H1 (cell line): ENCODE measurements around the gene ARHGAP26. TPM values are rescaled to one million over a fixed set of nuclear protein-coding genes. Genes with fewer than 3 reads are reported as not detected.

Experiments
- GABPA ChIP-seq: IDR thresholded peaks from 2 replicates; pipeline ENCODE4 v1.6.1; 2011; ENCODE audit warnings: mild to moderate bottlenecking, low read length, moderate library complexity, borderline replicate concordance; ENCODE audit not compliant: insufficient read depth
- JUND ChIP-seq: IDR thresholded peaks from 2 replicates; pipeline ENCODE4 v1.6.1; 2011; ENCODE audit warnings: mild to moderate bottlenecking, improper control_type of control experiment, low read length
- RAD21 ChIP-seq, 2 experiments: IDR thresholded peaks in 1 of 2; conservative IDR thresholded peaks in 1 of 2; 2 replicates each; pipeline ENCODE4 v1.6.1; 2011; ENCODE audit warnings: low read depth in 2 of 2, low read length in 2 of 2, improper control_type of control experiment in 1 of 2, inconsistent platforms in 1 of 2, mild to moderate bottlenecking in 1 of 2, moderate library complexity in 1 of 2
- SIX5 ChIP-seq: IDR thresholded peaks from 2 replicates; pipeline ENCODE4 v1.6.1; 2011; ENCODE audit warnings: mild to moderate bottlenecking, low read depth, low read length
- polyA plus RNA-seq, 7 experiments: library from polyadenylated mRNA; depleted of rRNA in 3 of 7; stranded (reverse) in 5 of 7; unstranded in 2 of 7; fragments of >200 nt in 5 of 7; fragments of 200-250 nt in 2 of 7; gene quantifications; 1 replicate in 5 of 7; 2 replicates in 1 of 7; 4 replicates in 1 of 7; pipeline versions ENCODE4 v1.2.1 to v1.2.3, GENCODE V29; 2011 to 2013; ENCODE audit warnings: missing spikeins in 2 of 7, mixed read lengths in 2 of 7
- total RNA-seq: library from RNA; stranded (reverse); fragmentation: NEBNext Ultra II Directional; extraction: Animal tissue kit (Norgen Biotek cat#: 25700); gene quantifications from 2 replicates; pipeline ENCODE4 v1.2.1, GENCODE V29; 2021
- TF ChIP-seq, protein P1 (sequence below): fragments of 300-600 bp; sonication (generic); IDR thresholded peaks from 2 replicates; pipeline ENCODE4 v1.7.1; 2012; ENCODE audit warnings: low read length, moderate library complexity, mild to moderate bottlenecking, inconsistent platforms; ENCODE audit not compliant: insufficient replicate concordance

ARHGAP26 gene
- total and polyA plus RNA-seq, 2 of the 8 experiments (the other 6 are each of a cell fraction or from before 2014, with no cell fraction given): 7.1 to 24.8 TPM

DNA sequence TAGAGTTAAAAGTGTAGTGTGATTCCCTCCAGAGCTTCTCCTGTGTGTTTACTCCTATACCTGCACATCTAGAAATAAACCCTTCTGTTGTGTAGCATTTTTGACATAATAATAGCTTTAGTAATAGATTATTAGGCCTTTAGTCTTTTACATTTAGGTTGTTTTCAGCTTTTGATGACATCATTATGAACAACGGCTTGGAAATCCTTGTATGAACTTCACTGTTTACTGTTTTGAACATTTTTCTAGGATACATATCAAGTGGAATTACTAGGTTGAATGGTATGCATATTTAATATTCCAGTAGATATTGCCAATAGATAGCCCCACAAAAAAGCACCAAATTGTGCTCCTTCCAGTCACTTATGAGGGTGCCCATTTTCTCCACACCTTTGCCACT is 174.0 kb downstream of the ARHGAP26 start (continued):
- TF ChIP-seq, protein P1, sequence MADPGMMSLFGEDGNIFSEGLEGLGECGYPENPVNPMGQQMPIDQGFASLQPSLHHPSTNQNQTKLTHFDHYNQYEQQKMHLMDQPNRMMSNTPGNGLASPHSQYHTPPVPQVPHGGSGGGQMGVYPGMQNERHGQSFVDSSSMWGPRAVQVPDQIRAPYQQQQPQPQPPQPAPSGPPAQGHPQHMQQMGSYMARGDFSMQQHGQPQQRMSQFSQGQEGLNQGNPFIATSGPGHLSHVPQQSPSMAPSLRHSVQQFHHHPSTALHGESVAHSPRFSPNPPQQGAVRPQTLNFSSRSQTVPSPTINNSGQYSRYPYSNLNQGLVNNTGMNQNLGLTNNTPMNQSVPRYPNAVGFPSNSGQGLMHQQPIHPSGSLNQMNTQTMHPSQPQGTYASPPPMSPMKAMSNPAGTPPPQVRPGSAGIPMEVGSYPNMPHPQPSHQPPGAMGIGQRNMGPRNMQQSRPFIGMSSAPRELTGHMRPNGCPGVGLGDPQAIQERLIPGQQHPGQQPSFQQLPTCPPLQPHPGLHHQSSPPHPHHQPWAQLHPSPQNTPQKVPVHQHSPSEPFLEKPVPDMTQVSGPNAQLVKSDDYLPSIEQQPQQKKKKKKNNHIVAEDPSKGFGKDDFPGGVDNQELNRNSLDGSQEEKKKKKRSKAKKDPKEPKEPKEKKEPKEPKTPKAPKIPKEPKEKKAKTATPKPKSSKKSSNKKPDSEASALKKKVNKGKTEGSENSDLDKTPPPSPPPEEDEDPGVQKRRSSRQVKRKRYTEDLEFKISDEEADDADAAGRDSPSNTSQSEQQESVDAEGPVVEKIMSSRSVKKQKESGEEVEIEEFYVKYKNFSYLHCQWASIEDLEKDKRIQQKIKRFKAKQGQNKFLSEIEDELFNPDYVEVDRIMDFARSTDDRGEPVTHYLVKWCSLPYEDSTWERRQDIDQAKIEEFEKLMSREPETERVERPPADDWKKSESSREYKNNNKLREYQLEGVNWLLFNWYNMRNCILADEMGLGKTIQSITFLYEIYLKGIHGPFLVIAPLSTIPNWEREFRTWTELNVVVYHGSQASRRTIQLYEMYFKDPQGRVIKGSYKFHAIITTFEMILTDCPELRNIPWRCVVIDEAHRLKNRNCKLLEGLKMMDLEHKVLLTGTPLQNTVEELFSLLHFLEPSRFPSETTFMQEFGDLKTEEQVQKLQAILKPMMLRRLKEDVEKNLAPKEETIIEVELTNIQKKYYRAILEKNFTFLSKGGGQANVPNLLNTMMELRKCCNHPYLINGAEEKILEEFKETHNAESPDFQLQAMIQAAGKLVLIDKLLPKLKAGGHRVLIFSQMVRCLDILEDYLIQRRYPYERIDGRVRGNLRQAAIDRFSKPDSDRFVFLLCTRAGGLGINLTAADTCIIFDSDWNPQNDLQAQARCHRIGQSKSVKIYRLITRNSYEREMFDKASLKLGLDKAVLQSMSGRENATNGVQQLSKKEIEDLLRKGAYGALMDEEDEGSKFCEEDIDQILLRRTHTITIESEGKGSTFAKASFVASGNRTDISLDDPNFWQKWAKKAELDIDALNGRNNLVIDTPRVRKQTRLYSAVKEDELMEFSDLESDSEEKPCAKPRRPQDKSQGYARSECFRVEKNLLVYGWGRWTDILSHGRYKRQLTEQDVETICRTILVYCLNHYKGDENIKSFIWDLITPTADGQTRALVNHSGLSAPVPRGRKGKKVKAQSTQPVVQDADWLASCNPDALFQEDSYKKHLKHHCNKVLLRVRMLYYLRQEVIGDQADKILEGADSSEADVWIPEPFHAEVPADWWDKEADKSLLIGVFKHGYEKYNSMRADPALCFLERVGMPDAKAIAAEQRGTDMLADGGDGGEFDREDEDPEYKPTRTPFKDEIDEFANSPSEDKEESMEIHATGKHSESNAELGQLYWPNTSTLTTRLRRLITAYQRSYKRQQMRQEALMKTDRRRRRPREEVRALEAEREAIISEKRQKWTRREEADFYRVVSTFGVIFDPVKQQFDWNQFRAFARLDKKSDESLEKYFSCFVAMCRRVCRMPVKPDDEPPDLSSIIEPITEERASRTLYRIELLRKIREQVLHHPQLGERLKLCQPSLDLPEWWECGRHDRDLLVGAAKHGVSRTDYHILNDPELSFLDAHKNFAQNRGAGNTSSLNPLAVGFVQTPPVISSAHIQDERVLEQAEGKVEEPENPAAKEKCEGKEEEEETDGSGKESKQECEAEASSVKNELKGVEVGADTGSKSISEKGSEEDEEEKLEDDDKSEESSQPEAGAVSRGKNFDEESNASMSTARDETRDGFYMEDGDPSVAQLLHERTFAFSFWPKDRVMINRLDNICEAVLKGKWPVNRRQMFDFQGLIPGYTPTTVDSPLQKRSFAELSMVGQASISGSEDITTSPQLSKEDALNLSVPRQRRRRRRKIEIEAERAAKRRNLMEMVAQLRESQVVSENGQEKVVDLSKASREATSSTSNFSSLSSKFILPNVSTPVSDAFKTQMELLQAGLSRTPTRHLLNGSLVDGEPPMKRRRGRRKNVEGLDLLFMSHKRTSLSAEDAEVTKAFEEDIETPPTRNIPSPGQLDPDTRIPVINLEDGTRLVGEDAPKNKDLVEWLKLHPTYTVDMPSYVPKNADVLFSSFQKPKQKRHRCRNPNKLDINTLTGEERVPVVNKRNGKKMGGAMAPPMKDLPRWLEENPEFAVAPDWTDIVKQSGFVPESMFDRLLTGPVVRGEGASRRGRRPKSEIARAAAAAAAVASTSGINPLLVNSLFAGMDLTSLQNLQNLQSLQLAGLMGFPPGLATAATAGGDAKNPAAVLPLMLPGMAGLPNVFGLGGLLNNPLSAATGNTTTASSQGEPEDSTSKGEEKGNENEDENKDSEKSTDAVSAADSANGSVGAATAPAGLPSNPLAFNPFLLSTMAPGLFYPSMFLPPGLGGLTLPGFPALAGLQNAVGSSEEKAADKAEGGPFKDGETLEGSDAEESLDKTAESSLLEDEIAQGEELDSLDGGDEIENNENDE: no peak
- TF ChIP-seq JUND (no peak), SIX5 (no peak), RAD21 (IDR thresholded peaks at IDR 0.05 in 1 of 2, conservative IDR thresholded peaks at IDR 0.05 in 1 of 2; ENCODE audit: low read depth in 2 of 2, low read length in 2 of 2) (no peak), GABPA (no peak)
